HL-60/S4 (cell line): ENCODE measurements around the gene TTC13.

Experiments
- in situ Hi-C: fragments of 300-500 bp; cut with MboI; formaldehyde crosslinking; loops from 2 replicates; pipeline ENCODE4 v1.14.3; 2022; ENCODE audit warnings: low sequenced_read_pairs

Gene TTC13

DNA sequence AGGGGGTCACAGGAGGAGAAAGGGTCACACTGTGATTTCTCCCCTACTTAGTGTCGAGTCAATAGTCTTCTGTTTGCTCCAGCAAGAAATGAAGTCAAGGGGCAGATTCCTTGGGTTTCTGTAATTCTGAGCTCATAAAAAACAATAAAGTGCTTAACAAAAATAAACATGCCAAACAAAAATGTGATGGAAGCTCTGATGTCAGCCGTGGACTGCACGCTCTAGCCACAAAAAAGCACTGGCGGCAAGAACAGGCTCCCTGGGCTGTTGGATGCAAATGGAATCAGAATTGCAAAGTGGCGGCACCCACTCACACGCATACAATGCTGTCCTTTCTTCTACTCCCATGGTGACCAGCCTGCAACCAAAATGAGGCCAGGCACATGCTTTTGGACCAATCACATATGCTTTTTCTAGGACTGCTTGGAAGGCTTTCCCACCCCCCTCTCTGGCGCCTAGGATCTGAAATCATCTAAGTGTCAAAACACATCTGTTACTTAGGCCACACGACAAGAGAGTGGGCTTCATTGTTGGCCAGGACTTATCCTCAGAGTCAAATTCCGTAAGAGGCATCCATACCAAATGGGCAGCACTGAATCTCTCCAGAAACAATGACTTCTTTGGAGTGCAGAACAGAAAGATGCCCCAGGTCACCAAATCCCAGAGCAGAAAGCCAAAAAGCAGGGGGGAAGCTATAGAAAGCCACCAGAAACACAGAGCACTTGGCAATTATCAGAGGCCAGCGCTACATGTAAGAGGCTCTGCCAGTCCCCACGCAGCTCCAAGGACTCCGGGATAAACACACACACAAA, 119.5 kb downstream of the TTC13 start:
- in situ Hi-C loops, result no loop called here

GRCh38 chr1:230858236-230858820, 120.3 kb downstream of the TTC13 start:
- in situ Hi-C loops, result no loop called here

GRCh38 chr1:230857822-230858221, 120.8 kb downstream of the TTC13 start:
- in situ Hi-C loops, result no loop called here

DNA sequence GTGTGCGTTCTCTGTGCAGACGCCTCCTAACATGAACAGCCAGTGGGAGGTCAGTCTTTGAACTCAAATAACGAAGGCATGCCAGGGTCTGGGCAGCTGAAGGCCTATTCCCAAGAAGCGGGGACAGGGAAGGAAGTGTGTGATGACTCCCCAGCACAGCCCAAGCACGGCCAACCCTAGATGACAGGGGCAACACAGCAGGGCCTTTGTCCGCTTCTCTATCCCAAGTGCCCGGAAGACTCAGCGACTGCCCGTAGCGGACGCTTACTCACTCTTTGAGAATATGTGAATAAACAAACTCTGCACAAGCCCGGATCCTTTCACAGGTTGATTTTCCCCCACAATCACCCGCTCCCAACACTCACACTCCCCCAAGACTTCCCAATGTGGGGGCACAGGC, 121.6 kb downstream of the TTC13 start:
- in situ Hi-C loops, result no loop called here
